GM10847 (cell line): ENCODE results near the gene FRS2.

Experiments used
- POLR2A ChIP-seq: IDR thresholded peaks from 2 replicates; pipeline ENCODE4 v1.6.1; 2011; ENCODE audit not compliant: insufficient read length; ENCODE audit errors: extremely low read depth

FRS2 gene

DNA sequence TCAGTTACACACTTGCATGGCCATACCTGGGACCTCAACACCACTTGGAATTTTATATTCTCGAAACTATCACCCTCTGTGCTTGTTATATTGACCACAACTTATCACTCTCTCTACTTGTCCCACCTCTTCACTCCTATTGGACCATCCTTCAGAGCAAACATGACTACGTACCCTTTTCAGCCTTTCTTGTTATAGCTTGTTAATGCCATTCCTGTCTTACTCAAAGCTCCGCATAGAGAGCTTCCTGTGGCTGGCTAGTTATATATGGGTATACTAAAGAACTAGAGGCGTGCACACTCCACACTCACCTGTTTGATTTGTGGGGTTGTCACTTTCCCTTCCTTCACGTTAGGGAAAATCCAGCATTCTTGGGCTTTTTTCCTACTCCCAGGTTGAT, 26.3 kb upstream of the FRS2 start:
- TF ChIP-seq POLR2A, result no peak

DNA sequence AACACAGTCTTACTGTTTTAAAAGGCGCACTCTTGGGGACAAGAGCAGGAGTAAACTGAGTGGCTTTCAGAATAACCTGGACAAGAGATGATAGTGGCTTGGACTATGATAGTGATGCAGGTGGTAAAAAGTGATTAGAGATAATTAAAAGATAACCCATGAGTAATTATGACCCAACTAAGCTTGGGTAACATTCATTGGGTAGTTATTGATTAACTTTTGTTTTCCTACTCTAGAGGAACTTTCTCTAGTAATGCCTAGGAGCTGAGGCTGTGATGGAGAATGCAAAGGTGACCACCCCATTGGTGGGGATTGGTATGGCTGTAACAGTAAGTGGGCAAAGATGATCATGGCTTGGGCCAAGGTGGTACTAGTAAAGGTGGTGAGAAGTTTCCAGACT, 22.3 kb upstream of the FRS2 start:
- TF ChIP-seq POLR2A, result no peak

DNA sequence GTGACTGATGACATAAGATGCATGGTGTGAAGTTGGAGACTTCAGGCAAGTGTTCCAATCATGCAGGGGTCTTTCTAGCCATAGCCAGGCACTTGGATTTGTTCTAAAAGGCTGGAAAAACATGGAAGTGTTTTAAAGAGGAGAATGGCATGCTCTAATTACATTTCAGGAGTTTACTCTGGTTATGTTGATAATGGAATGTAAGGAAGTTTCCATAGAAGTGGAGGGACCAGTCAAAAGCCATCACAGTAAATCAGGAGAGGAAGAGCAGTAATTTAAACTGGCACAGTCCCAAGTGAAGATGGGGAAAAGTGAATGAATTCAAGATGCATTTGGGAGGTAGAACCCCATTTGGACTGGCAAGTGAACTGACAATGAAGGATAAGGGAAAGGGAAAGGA, 13.9 kb upstream of the FRS2 start:
- no peak for TF ChIP-seq POLR2A

DNA sequence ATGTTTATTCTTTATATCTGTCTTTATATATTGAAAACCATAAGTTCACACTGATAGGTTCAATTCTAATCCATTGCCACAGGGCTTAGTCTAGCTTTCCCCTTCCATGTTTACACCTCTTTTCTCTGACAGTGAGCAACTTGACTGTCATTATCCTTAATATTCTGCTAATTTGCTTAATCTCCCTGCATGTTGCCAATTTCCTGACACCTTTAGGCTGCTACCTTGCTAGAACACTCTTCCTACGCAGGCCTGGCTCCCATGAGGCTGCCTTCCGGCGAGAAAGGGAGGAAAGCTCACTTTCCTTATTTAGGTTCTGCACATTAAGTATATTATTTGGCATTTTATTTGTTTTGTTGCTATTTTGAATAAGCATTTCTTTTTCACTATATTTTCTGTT, 12.8 kb upstream of the FRS2 start:
- no peak for TF ChIP-seq POLR2A

DNA sequence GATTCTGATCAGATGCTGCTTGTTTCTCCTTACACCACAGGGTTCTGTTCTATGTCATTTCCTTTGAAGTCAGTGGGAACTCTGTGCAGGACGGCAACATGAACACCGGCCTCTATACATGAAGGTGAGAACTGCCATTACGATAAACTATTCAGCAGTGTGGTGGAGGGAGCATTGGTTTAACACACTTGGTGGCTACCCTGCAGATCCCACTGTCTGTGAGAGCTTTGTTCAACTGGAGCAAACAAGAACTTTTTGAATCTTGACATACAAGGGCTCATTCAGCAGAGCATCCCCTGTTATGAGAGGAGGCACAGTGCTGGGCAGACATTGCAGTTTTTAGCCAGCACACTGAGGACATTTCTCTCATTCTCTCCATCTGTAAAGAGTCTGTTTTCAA, 10.7 kb upstream of the FRS2 start:
- TF ChIP-seq POLR2A, result no peak

DNA sequence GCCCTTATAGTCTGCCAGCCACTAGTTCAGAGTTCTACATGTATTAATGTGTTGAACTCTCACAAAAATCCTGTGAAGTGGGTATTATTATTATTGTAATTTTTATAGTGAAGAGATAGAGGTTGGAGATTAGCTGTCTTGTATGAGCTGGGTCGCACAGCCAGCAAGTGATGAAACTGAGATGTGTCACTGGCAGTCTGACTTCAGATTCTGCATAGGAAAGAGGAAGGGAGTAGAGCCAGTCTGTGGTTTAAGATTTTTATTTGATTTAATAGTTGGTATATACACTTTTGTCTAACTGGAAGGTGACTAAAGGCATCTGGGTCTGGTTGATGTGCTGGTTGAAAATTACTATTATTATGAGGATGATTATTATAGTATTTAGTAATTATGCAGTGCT, 5.8 kb upstream of the FRS2 start:
- TF ChIP-seq POLR2A, result no peak

DNA sequence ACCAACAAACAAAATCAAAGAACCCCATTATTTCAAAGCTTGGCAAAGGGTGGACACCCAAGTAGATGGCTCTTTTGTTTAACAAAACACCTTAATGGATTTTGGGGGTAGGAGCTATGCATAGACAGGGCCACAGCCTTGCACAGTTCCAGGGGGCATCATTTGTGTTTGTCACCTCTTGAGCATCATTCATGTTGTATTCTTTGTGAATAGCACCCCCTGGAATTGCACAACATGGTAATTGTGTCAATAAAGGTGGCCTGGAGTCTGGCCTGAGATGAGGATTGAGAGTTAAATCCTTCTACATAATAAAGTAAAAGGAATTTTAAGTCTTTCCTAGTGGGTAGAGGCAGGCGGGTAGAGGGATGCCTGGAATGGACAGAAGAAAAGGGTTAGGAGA, 3.3 kb upstream of the FRS2 start:
- TF ChIP-seq POLR2A, result no peak

DNA sequence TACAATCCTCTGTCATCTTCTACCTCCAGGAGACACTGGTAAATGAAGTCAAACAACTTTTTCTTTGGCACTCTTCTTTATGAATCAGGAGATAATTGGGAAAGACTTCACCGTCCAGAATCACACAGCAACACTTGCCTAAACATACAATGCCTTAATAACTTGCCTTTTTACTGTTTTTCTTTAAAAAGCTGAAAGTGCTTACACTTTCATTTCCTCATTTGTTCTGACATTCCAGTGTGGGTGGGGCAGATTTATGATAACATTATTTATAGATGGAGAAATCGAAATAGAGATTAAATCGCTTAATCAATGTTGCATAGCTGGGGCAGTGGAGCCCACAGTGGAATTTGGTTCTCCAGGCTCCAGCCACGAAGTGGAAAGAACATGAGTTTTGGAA, 2.8 kb upstream of the FRS2 start:
- no peak for TF ChIP-seq POLR2A

DNA sequence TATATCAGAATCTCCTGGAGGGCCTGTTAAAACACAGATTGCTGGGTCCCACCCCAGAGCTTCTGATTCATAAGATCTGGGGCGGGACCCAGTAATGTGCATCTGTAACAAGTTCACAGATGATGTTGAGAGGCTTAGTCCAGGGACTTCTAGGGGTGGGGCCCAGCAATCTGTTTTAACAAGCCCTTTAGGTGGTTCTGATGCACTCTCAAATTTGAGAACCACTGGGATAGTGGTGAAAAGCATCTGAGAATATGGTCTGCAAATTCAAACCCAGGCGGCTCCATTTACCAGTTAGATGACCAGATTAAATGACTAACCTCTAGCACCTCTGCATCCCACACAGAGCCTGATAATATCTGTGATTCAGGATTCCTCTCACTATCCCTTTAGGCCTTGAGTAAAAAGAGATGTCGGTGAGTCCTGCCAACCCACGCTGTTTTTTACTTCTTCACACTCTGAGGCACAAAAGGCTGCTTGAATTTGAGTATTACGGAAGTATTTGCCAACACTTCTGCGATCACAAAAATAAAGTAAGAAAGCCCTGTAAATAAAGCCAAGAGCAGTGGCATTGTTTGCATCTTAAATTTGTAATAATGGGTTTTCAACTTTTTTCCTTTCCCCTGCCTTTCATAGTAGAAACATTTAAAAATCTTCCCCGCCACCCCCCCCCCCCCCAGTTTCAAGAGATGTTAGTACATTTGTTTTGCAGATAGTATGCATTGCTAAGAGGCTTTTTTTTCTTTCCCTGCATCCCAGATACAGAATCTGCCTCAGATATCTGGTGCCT, 1.8 kb upstream of the FRS2 start:
- no peak for TF ChIP-seq POLR2A

DNA sequence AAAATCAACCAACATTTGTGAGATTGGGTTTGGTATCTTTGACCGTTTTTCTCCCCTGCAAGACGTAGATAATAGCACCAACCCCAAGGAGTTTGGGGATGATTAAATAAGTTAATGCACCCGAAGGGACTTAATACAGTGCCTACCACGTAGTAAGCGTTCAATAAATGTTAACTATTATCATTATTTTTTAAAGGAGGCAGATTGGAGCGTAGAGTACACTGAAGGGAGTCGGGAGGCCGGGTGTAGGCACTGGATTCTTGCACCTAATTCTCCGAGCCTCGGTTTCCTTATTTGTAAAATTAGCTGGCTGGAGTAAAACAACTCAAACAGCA, 367 bp upstream of the FRS2 start:
- no peak for TF ChIP-seq POLR2A

DNA sequence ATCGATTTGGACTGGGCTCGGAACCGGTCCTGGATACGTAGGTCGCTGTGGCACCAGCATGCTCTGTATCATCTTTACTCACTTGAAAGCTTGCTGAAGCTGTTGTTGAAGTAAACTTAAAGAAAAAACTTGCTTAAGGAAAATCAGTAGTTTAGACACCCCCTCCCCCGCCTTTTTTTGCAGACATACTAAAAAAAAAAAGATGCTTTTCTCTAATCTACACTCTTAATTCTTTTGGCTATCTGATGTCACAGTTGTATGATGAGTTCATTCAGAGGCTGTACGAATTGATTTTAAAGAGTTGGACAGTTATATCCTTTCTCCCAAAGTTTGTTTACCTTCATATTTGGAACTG, 865 bp downstream of the FRS2 start:
- TF ChIP-seq POLR2A, result no peak

DNA sequence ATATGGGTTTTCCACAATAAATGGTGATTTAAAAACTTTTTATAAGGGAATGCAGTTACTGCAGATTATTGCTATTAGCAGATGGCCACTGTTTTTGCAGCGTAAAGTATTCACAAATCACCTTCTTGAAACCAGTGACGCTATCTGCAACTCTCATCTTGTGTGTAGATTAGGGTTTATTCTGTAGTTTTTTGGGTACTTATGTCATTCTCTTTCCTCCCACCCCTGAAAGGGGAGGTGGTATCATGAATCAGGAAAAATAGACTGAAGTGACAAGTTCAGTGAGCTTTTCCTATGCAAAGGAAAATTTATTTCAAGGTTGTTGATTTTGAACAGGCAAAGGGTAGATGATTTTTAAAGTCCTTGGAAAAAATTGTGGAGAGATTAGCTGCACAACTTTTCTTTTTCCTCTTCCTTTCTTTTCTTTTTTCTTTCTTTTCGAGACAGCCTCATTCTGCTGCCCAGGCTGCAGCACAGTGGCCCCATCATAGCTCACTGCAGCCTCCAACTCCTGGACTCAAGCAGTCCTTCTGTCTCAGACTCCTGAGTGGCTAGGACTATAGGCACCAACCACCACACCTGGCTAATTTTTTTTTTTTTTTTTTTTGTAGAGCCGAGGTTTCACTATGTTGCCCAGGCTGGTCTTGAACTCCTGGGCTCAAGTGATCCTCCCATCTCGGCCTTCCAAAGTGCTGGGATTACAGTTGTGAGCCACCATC, 1.6 kb downstream of the FRS2 start:
- no peak for TF ChIP-seq POLR2A

DNA sequence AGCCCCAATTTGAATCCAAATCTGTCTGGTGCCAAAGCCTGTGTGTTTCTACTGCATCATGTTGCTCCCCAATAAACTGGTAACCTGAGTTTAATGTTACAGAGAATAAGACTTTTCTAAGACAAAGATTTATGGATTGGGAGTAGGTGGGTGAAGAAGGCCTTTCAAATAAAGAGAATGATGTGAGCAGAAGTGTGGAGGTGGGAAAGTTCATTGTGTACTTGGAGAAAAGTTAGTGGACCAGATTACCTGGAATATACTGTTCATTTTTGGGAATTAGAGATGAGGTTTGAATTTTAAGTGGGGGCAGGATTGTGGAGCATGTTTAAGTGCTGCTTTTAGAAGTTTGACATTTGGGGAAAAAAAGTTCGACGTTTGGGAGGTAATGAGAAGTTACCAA, 3.1 kb downstream of the FRS2 start:
- no peak for TF ChIP-seq POLR2A

DNA sequence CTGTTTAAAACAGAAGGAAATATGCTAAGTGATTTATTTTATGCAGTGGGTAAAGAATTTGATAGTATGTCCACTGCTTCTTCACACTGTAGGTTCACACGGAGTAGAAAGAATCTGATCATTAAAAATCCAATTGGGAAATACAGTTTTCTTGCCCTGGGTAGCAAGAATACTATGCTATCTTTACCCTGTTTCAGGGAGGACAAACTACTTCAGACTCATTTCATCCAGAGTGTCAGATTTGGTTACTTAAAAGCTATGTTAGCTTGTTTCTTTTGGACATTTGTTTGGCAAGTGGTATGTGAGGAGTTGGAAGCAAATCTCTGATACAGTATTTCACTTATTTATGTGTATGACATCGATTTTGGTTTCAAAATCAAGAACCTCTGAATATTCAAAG, 4.3 kb downstream of the FRS2 start:
- no peak for TF ChIP-seq POLR2A

DNA sequence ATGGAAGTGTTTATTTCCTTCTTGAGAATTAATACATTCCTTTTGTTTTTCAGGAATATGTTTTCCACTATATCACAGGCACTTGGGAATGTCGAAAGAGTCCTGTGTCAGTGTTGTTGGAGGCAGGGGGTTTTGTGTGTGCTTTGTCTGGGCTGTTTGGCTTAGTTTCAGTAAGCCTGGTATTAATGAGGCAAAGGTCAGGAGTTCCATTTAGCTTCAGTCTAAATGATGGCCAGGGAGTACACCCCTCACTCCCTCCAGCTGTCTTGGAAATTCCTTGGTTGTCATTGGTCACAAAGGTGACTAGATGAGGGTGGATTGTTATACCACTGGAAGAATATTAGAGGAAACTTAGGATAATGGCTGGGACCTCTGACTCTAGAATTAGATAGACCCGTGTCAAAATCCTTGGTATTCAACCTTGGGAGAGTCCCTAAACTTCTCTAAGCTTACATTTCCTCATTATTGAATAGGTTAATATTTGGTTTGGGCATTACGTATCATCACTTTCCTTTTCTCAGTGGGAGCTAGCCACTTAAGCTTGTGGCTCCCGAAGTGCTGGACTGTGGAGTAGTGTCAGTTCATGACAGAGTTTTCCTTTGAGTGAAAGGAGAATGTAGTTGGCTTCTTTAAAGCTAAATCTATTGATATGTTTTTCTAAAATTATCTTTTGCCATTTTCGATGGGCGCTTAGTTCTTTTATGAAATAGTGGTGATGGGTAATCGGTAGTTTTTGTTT, 5.2 kb downstream of the FRS2 start:
- no peak for TF ChIP-seq POLR2A

DNA sequence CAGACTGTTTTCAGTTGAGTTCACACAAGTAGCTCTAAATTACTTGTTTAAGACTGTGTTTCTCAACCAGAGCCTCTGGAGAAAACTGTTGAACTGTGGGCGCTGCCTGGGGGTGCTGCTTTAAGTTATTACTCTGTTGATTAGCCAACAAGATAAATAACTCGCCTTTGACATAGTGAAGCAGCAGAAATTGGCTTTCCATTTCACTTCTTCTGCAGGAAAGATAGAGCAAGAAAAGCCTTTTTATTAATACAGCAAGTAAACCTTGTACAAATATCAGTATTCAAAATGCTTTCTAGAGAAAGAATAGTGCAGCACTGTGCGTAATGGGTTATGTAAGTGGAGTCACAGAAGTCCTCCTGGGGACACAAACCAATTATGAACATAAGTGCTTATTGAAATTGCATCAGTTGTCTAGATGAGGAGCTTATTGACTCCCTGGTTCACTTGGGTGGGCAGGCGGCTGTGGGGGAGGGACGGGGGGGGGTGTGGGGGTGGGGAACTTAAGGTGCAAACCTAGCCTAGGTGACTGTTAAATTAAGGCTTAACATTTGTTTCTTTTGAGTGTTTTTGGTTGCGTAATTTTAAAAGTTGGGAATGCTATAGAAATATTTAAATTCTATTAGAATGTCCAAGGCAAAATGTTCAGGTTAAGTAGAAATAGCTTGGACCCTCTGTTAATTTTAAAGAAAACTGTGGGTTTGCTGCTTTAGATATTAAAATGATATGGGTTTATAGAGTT, 6.3 kb downstream of the FRS2 start:
- no peak for TF ChIP-seq POLR2A
